Uterus (tissue), 4 donors: Measurements from ENCODE around the gene HIC1. TPM values are rescaled to one million over a fixed set of nuclear protein-coding genes. Genes with fewer than 3 reads are reported as not detected.

Experiments used
- DNase-seq, 2 donors: peaks; one replicate each; pipeline ENCODE4 v3.0.0-alpha.2; 2019 to 2020
- H3K27ac ChIP-seq, 2 donors: fragments of 200-600 bp; sonication (generic); 1 replicate in 1 of 2; 2 replicates in 1 of 2; pipeline ENCODE4 v1.5.1; 2016 to 2018
- H3K27me3 ChIP-seq, 2 donors: fragments of 200-600 bp; sonication (generic); one replicate each; pipeline ENCODE4 v1.5.1; 2018 to 2019; ENCODE audit warnings: control low read depth in 1 of 2
- H3K36me3 ChIP-seq, 2 donors: fragments of 200-600 bp; sonication (generic); one replicate each; pipeline ENCODE4 v1.5.1; 2019; ENCODE audit warnings: control low read depth in 1 of 2
- H3K4me1 ChIP-seq, 2 donors: fragments of 200-600 bp; sonication (generic); one replicate each; pipeline ENCODE4 v1.5.1; 2018 to 2019; ENCODE audit warnings: control low read depth in 1 of 2
- H3K4me3 ChIP-seq, 2 donors: fragments of 200-600 bp; sonication (generic); 1 replicate in 1 of 2; 2 replicates in 1 of 2; pipeline ENCODE4 v1.5.1; 2018 to 2019; ENCODE audit warnings: mild to moderate bottlenecking in 1 of 2
- H3K9me3 ChIP-seq, 2 donors: fragments of 200-600 bp; sonication (generic); one replicate each; pipeline ENCODE4 v1.5.1; 2019; ENCODE audit warnings: control low read depth in 1 of 2
- POLR2A ChIP-seq, 2 donors: fragments of 450-650 bp; IDR thresholded peaks; one replicate each; pipeline ENCODE4 v1.6.1; 2016; ENCODE audit warnings: antibody characterized with exemption in 2 of 2, mild to moderate bottlenecking in 1 of 2, moderate library complexity in 1 of 2
- intact Hi-C: fragments of 100-400 bp; cut with DNase I; formaldehyde crosslinking; loops from one replicate; pipeline ENCODE4 v1.15.1; 2023; ENCODE audit warnings: low total_unique reads
- total RNA-seq, 4 donors: library from RNA; depleted of rRNA in 3 of 4; stranded (reverse); fragments of >200 nt in 3 of 4; gene quantifications; one replicate each; pipeline versions ENCODE4 v1.1.0 to v1.2.4, GENCODE V29; 2014 to 2023
- TF ChIP-seq, protein P1 (sequence below), 4 experiments: fragments of 200-600 bp in 2 of 4; fragments of 450-650 bp in 2 of 4; sonication (generic) in 2 of 4; IDR thresholded peaks; one replicate each; pipeline ENCODE4 v1.5.1; 2016 to 2019; ENCODE audit warnings: antibody characterized with exemption in 4 of 4, mild to moderate bottlenecking in 2 of 4, moderate library complexity in 1 of 4
- donor health status: DM: yes; HTN: yes; CAD: no.

HIC1 gene
- total RNA-seq, 4 donors from 2014 or later = 21.8 to 86.9 (median 54.2) TPM

DNA sequence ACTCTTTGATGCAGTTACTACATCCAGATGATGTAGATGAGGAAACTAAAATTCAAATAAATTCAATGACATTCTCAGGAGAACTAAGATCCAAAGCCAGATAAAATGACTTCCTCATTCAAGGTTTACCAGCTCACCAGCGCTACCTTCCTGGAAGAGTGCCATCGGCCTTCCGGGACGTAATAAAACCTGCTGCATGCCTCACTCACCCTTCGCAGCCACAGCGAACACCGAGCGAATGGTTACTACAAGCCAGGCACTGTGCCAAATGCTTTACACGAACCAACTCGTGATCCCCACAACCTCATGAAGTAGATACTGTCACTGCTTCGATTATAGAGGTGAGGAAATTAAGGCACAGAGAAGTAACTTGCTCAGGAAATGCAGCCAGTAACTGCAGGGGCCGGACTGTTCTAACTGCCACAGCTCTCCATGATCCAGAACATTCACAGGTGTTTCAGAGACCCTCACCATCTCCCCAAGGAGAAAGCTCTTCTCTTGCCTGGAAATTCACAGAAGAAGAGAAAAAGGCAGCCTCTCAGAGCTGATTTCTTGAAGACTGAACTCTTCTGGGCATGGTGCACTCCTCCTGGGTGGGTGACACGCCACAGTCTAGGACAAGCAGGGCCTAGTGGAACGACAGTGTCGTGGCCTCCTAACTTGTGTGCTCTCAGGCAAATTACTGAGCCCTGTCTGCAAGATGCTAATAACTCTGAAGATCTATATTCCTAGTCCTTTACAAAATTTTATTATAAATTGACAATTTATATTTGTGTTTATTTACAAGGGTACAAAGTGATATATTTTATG is 46.8 kb downstream of the HIC1 start:
- TF ChIP-seq, protein P1, sequence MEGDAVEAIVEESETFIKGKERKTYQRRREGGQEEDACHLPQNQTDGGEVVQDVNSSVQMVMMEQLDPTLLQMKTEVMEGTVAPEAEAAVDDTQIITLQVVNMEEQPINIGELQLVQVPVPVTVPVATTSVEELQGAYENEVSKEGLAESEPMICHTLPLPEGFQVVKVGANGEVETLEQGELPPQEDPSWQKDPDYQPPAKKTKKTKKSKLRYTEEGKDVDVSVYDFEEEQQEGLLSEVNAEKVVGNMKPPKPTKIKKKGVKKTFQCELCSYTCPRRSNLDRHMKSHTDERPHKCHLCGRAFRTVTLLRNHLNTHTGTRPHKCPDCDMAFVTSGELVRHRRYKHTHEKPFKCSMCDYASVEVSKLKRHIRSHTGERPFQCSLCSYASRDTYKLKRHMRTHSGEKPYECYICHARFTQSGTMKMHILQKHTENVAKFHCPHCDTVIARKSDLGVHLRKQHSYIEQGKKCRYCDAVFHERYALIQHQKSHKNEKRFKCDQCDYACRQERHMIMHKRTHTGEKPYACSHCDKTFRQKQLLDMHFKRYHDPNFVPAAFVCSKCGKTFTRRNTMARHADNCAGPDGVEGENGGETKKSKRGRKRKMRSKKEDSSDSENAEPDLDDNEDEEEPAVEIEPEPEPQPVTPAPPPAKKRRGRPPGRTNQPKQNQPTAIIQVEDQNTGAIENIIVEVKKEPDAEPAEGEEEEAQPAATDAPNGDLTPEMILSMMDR (IDR thresholded peaks at IDR 0.05) = no peak
- no peak for TF ChIP-seq POLR2A (IDR thresholded peaks at IDR 0.05)
- Histone ChIP-seq H3K36me3 (no peaks in the 10 kb centered on the region), H3K27me3 (no peaks in the 10 kb centered on the region), H3K4me1 (no peaks in the 10 kb centered on the region), H3K4me3 (no peak overlapping the region), H3K9me3 (no peaks in the 10 kb centered on the region), H3K27ac (peak overlapping the region in 1 of 2 donors; percentile 38)
- intact Hi-C loops = no loop called here
- peak; percentile 48 to 70 for DNase-seq

DNA sequence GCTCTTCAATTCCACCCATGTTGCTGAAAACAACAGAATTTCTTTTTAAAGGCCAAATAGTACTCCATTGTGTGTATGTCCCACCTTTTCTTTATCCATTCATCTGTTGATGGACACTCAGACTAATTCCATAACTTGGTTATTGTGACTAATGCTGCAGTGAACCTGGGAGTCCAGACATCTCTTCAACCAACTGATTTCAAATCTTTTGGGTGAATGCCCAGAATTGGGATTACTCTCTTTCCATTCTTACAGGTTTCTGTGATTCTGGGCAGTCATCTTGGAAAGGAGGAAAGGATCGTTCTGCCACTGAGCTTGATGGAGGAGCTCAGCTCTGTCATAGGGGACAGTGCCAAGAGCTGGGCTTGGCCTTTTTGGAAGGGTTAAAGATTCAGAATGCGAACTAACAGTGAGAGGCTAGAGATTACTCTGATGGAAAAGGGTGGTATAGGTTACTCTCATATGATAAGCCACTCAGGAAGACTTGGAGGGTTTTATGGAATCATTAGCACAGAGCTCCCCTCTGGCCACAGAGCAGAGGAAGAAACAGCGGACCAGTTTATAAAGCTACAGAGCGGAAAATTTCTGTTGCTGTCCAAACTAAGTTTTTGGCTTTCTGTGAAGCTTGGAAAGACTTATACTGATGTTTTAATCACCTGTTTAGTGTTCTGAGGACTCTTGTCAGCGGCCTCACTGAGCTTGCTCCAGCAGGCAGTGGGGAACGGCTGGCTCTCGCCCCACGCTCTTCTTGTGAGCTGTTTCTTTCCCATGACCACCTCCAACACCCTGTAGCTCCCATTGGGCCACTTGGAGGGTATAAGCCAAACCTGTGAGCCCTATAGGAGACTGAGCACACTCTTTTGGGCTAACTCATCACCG is 48.3 kb downstream of the HIC1 start:
- Histone ChIP-seq H3K4me3 (no peak overlapping the region), H3K9me3 (no peaks in the 10 kb centered on the region), H3K27me3 (no peaks in the 10 kb centered on the region), H3K4me1 (no peaks in the 10 kb centered on the region), H3K27ac (peak overlapping the region; percentile 51 to 63), H3K36me3 (no peaks in the 10 kb centered on the region)
- intact Hi-C loops = no loop called here
- TF ChIP-seq POLR2A (IDR thresholded peaks at IDR 0.05) = no peak
- TF ChIP-seq, protein P1 (IDR thresholded peaks at IDR 0.05) = no peak
- no peak for DNase-seq

DNA sequence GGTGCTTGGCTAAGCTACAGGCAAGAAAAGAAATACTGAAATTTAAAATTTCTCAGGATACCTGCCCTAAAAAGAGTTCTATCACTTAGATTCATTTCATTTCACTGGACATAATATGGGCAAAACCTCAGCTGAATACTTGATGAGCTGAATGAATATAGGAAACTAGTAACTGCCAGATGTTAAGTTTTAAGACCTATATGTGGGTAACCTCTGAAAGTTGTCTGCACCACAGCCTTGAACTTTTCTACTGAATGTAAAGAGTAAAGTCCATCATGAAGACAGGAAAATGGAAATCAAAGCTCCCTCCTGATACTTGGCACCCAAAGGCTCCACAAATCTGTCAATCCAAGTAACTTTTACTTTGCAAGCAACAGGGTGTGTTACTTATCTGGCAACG is 50.8 kb downstream of the HIC1 start:
- H3K36me3 ChIP-seq = no peaks in the 10 kb centered on the region
- H3K27me3 ChIP-seq = no peaks in the 10 kb centered on the region
- DNase-seq = no peak
- H3K4me1 ChIP-seq = no peaks in the 10 kb centered on the region
- TF ChIP-seq POLR2A (IDR thresholded peaks at IDR 0.05) = no peak
- TF ChIP-seq, protein P1 (IDR thresholded peaks at IDR 0.05) = no peak
- intact Hi-C loops = no loop called here
- H3K4me3 ChIP-seq = no peak overlapping the region
- peak overlapping the region in 1 of 2 donors; percentile 35 for H3K27ac ChIP-seq
- H3K9me3 ChIP-seq = no peaks in the 10 kb centered on the region

DNA sequence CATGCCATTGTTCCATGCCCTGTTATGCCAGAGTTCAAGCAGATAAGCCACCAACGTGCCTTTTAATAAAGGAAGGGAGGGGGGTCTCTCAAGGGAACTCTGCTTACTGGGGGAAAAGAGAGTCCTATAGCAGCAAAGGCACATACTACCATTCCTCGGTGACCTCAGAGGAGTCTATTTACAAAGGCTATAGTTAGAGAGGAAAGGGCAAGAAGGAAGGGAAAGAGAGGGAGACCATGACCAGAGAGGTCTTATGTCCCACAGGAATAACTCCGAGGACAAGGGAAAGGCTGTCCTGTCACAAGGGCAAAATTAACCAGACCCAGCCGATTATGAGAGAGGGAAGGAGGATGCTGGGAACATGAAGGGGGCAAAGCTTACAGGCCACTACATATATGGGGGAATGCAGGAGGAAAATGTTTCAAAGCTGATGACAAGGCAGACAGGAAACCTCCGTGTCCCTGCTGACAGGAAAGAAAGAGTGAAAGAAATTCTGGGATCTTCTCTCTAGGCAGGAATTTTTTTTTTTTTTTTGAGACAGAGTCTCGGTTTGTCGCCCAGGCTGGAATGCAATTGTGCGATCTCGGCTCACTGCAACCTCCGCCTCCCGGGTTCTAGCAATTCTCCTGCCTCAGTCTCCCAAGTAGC is 51.5 kb downstream of the HIC1 start:
- no peaks in the 10 kb centered on the region for H3K27me3 ChIP-seq
- no peak for DNase-seq
- peak overlapping the region in 1 of 2 donors; percentile 35 for H3K27ac ChIP-seq
- intact Hi-C loops = no loop called here
- no peak overlapping the region for H3K4me3 ChIP-seq
- no peaks in the 10 kb centered on the region for H3K4me1 ChIP-seq
- H3K36me3 ChIP-seq = no peaks in the 10 kb centered on the region
- no peaks in the 10 kb centered on the region for H3K9me3 ChIP-seq
- TF ChIP-seq, protein P1 (IDR thresholded peaks at IDR 0.05) = no peak
- TF ChIP-seq POLR2A (IDR thresholded peaks at IDR 0.05) = no peak
